H1 (cell line): ENCODE measurements around the gene TMEM18.

Source experiments
- EZH2 ChIP-seq: fragments of 200-600 bp; sonication (generic); IDR thresholded peaks from 2 replicates; pipeline ENCODE4 v1.7.1; 2012; ENCODE audit warnings: low read depth, mild to moderate bottlenecking, moderate library complexity, low read length, inconsistent platforms; ENCODE audit not compliant: severe bottlenecking
- JUN ChIP-seq: IDR thresholded peaks from 2 replicates; pipeline ENCODE4 v1.6.1; 2011; ENCODE audit warnings: low read depth, mild to moderate bottlenecking, improper control_type of control experiment, low read length
- JUND ChIP-seq: IDR thresholded peaks from 2 replicates; pipeline ENCODE4 v1.6.1; 2011; ENCODE audit warnings: mild to moderate bottlenecking, improper control_type of control experiment, low read length
- POLR2AphosphoS5 ChIP-seq: IDR thresholded peaks from 2 replicates; pipeline ENCODE4 v1.6.1; 2011; ENCODE audit warnings: low read depth, low read length
- SIX5 ChIP-seq: IDR thresholded peaks from 2 replicates; pipeline ENCODE4 v1.6.1; 2011; ENCODE audit warnings: mild to moderate bottlenecking, low read depth, low read length
- ZNF274 ChIP-seq: IDR thresholded peaks from 2 replicates; pipeline ENCODE4 v1.7.0; 2012; ENCODE audit warnings: low read length, borderline replicate concordance; ENCODE audit errors: extremely low read depth
- TF ChIP-seq, protein P1 (sequence below), 3 experiments: IDR thresholded peaks; 1 replicate in 2 of 3; 2 replicates in 1 of 3; pipeline versions ENCODE4 v1.5.1 to v1.6.1; 2011; ENCODE audit warnings: low read length in 3 of 3, mild to moderate bottlenecking in 3 of 3, inconsistent platforms in 2 of 3, low read depth in 1 of 3, moderate library complexity in 1 of 3; ENCODE audit not compliant: insufficient read depth in 1 of 3; ENCODE audit errors: control extremely low read depth in 1 of 3

DNA sequence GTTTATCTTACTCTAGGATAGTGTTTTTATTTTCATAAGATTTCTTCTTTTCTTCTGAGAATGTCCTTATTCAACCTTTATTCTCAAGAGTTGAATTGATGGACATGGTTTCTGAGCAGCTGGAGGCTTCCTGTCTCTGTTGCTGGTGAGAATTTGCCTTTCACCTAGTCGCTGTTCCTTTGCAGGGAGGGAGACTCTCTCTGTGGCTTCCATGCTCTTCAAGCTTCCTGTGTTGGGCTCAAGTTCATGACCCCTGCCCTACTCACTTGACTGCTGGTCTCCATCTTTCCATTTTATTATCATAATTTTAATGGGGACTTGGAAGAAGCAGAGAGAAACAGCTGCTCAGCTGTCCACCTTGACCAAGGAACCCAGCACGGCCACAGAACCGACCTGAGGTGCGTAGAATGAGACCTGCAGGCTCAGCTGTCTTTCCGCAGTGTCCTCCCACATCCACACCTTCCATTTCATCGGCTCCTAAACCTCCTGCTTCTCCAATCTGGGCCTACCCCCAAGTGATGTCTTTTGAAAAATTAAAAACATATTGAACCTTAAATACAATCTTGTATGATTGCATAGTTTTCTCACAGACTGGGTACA lies 24.2 kb downstream of the TMEM18 start:
- TF ChIP-seq JUND, result no peak
- TF ChIP-seq ZNF274, result no peak
- no peak for TF ChIP-seq EZH2
- TF ChIP-seq, protein P1, sequence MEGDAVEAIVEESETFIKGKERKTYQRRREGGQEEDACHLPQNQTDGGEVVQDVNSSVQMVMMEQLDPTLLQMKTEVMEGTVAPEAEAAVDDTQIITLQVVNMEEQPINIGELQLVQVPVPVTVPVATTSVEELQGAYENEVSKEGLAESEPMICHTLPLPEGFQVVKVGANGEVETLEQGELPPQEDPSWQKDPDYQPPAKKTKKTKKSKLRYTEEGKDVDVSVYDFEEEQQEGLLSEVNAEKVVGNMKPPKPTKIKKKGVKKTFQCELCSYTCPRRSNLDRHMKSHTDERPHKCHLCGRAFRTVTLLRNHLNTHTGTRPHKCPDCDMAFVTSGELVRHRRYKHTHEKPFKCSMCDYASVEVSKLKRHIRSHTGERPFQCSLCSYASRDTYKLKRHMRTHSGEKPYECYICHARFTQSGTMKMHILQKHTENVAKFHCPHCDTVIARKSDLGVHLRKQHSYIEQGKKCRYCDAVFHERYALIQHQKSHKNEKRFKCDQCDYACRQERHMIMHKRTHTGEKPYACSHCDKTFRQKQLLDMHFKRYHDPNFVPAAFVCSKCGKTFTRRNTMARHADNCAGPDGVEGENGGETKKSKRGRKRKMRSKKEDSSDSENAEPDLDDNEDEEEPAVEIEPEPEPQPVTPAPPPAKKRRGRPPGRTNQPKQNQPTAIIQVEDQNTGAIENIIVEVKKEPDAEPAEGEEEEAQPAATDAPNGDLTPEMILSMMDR (IDR thresholded peaks at IDR 0.05; ENCODE audit: control extremely low read depth in 1 of 3, insufficient read depth in 1 of 3, low read depth in 1 of 3, low read length in 3 of 3), result no peak
- no peak for TF ChIP-seq SIX5
- TF ChIP-seq POLR2AphosphoS5, result no peak
- no peak for TF ChIP-seq JUN
